Kidney (tissue), 14 donors: Measurements from ENCODE around the gene GPR65. TPM values are rescaled to one million over a fixed set of nuclear protein-coding genes. Genes with fewer than 3 reads are reported as not detected.
A peak's percentile ranks its signal among the peaks of the same experiment; 100 is the strongest.

Experiments
- DNase-seq, 5 donors: peaks; one replicate each; pipeline ENCODE4 v3.0.0-alpha.2; 2013 to 2020
- FAIRE-seq: peaks from 2 replicates; lab custom pipeline; 2012; peaks lifted over from hg19 to GRCh38; lab: Jason Lieb, UNC
- H3K27ac ChIP-seq, 2 donors: one replicate each; pipeline ENCODE4 v1.7.0; 2013; ENCODE audit warnings: low read depth in 2 of 2, low read length in 2 of 2, inconsistent platforms in 1 of 2
- H3K27me3 ChIP-seq: one replicate; pipeline ENCODE4 v1.7.1; 2013; ENCODE audit warnings: low read length, inconsistent platforms; ENCODE audit not compliant: control insufficient read depth, insufficient read depth
- H3K36me3 ChIP-seq, 3 donors: one replicate each; pipeline versions ENCODE4 v1.7.0 to v1.7.1; 2013; ENCODE audit warnings: low read length in 3 of 3, control low read depth in 1 of 3, inconsistent platforms in 1 of 3; ENCODE audit not compliant: insufficient read depth in 3 of 3, control insufficient read depth in 2 of 3
- H3K4me1 ChIP-seq, 3 donors: one replicate each; pipeline versions ENCODE4 v1.7.0 to v1.7.1; 2013; ENCODE audit warnings: low read length in 3 of 3, inconsistent platforms in 1 of 3, low read depth in 1 of 3; ENCODE audit not compliant: control insufficient read depth in 2 of 3, insufficient read depth in 2 of 3
- H3K4me3 ChIP-seq, 3 donors: one replicate each; pipeline versions ENCODE4 v1.7.0 to v1.8.1; 2013; ENCODE audit warnings: low read length in 3 of 3, control low read depth in 1 of 3, inconsistent platforms in 1 of 3
- H3K9ac ChIP-seq, 3 donors: one replicate each; pipeline versions ENCODE4 v1.7.0 to v1.7.1; 2013; ENCODE audit warnings: low read length in 3 of 3, control low read depth in 1 of 3, inconsistent platforms in 1 of 3
- H3K9me3 ChIP-seq, 3 donors: one replicate each; pipeline versions ENCODE4 v1.7.0 to v1.7.1; 2013; ENCODE audit warnings: low read length in 3 of 3, control low read depth in 1 of 3, inconsistent platforms in 1 of 3; ENCODE audit not compliant: control insufficient read depth in 2 of 3, insufficient read depth in 1 of 3
- CTCF ChIP-seq: IDR thresholded peaks from 3 replicates; pipeline ENCODE4 v1.5.1; 2012; ENCODE audit warnings: mild to moderate bottlenecking, moderate library complexity, borderline replicate concordance; ENCODE audit not compliant: insufficient read depth; ENCODE audit errors: extremely low read depth
- intact Hi-C: fragments of 100-400 bp; cut with DNase I; formaldehyde crosslinking; loops from one replicate; pipeline ENCODE4 v1.11.1; 2022
- polyA plus RNA-seq: library from polyadenylated mRNA; stranded (reverse); fragments of 350-450 nt; fragmentation: Illumina TruSeq; extraction: RNeasy Lipid Tissue Mini Kit (QIAGEN cat#74804); gene quantifications from one replicate; pipeline ENCODE4 v1.2.3, GENCODE V29; 2014; ENCODE audit warnings: low read depth, low replicate concordance; ENCODE audit not compliant: insufficient read depth
- total RNA-seq: library from RNA; stranded (reverse); fragmentation: NEBNext Ultra II Directional; extraction: Animal tissue kit (Norgen Biotek cat#: 25700); gene quantifications from one replicate; pipeline ENCODE4 v1.2.1, GENCODE V29; 2021
- donor health status: control.
- donor health status: control.
- donor health status: control.
- donor health status: control.
- donor health status: control.
- donor health status: DM: yes; HTN: yes; CAD: no.
- donor health status: Normal renal cell carcinoma (clear cell type).

Gene GPR65
- total and polyA plus RNA-seq, 2 donors from 2014 or later = 0.62 to 3.8 TPM

- Histone ChIP-seq H3K9ac (no peak overlapping the region), H3K27ac (no peak overlapping the region), H3K4me1 (peaks cover 0 to 5% (median 0%) of the 10 kb centered on the region in 3 donors), H3K36me3 (no peaks in the 10 kb centered on the region), H3K27me3 (no peaks in the 10 kb centered on the region), H3K4me3 (no peak overlapping the region), H3K9me3 (no peaks in the 10 kb centered on the region)
- TF ChIP-seq CTCF = no peak
- DNase-seq (no peak), FAIRE-seq (no peak)
- intact Hi-C loops = no loop called here
Observed at GRCh38 chr14:87989956-87990299, 15.0 kb upstream of the GPR65 start.

- no peak for FAIRE-seq
- TF ChIP-seq CTCF = no peak
- DNase-seq = no peak
- intact Hi-C loops = no loop called here
- Histone ChIP-seq H3K27me3 (no peaks in the 10 kb centered on the region), H3K9ac (no peak overlapping the region), H3K27ac (no peak overlapping the region), H3K9me3 (no peaks in the 10 kb centered on the region), H3K4me3 (no peak overlapping the region), H3K4me1 (peaks cover 0 to 5% (median 0%) of the 10 kb centered on the region in 3 donors), H3K36me3 (no peaks in the 10 kb centered on the region)
Observed at GRCh38 chr14:87990682-87991081, 14.3 kb upstream of the GPR65 start.

- H3K27me3 ChIP-seq = no peaks in the 10 kb centered on the region
- intact Hi-C loops = no loop called here
- H3K4me1 ChIP-seq = peaks cover 0 to 5% (median 0%) of the 10 kb centered on the region in 3 donors
- peak overlapping the region; percentile 70 to 84 (median 78) for H3K4me3 ChIP-seq
- peak overlapping the region; percentile 8 to 95 (median 48) for H3K9ac ChIP-seq
- H3K27ac ChIP-seq = peak overlapping the region; percentile 92 to 93
- no peaks in the 10 kb centered on the region for H3K36me3 ChIP-seq
- no peak for DNase-seq
- FAIRE-seq = no peak
- no peaks in the 10 kb centered on the region for H3K9me3 ChIP-seq
- no peak for TF ChIP-seq CTCF
Observed at GRCh38 chr14:87992346-87992717, 12.6 kb upstream of the GPR65 start.
